Measurements from ENCODE around the gene ICE2.

ICE2 gene

GRCh38 chr15:60496853-60497252 lies 17.9 kb upstream of the ICE2 start:
- no peak for DNase-seq (ENCODE audit: low spot score)

- no peak for DNase-seq (ENCODE audit: low spot score)
These were observed 15.2 kb upstream of the ICE2 start for GRCh38 chr15:60494108-60494507.

- no peak for DNase-seq (ENCODE audit: low spot score)
These were observed 14.2 kb upstream of the ICE2 start for GRCh38 chr15:60493166-60493565.

- no peak for DNase-seq (ENCODE audit: low spot score)
These were observed 7.8 kb upstream of the ICE2 start for GRCh38 chr15:60486742-60487141.

GRCh38 chr15:60485365-60486055 lies 6.6 kb upstream of the ICE2 start:
- DNase-seq (ENCODE audit: low spot score) = no peak

- DNase-seq (ENCODE audit: low spot score) = no peak
These were observed 4.1 kb upstream of the ICE2 start for GRCh38 chr15:60483042-60483441.

GRCh38 chr15:60480888-60481287 lies 1.9 kb upstream of the ICE2 start:
- no peak for DNase-seq (ENCODE audit: low spot score)

- DNase-seq (ENCODE audit: low spot score) = no peak
These were observed 1.2 kb upstream of the ICE2 start for GRCh38 chr15:60480149-60480548.

- DNase-seq (ENCODE audit: low spot score) = no peak
These were observed 594 bp upstream of the ICE2 start for GRCh38 chr15:60479361-60480110.

- DNase-seq (ENCODE audit: low spot score) = no peak
These were observed 901 bp downstream of the ICE2 start for GRCh38 chr15:60477916-60478565.

GRCh38 chr15:60477164-60477563 lies 1.8 kb downstream of the ICE2 start:
- DNase-seq (ENCODE audit: low spot score) = no peak

- no peak for DNase-seq (ENCODE audit: low spot score)
These were observed 2.2 kb downstream of the ICE2 start for GRCh38 chr15:60476713-60477112.

GRCh38 chr15:60473135-60473534 lies 5.8 kb downstream of the ICE2 start:
- DNase-seq (ENCODE audit: low spot score) = no peak

GRCh38 chr15:60471314-60471713 lies 7.6 kb downstream of the ICE2 start:
- DNase-seq (ENCODE audit: low spot score) = no peak

- DNase-seq (ENCODE audit: low spot score) = no peak
These were observed 8.9 kb downstream of the ICE2 start for GRCh38 chr15:60469893-60470641.

- DNase-seq (ENCODE audit: low spot score) = no peak
These were observed 13.9 kb downstream of the ICE2 start for GRCh38 chr15:60464836-60465630.

- DNase-seq (ENCODE audit: low spot score) = no peak
These were observed 16.9 kb downstream of the ICE2 start for GRCh38 chr15:60462027-60462426.

- DNase-seq (ENCODE audit: low spot score) = no peak
These were observed 18.0 kb downstream of the ICE2 start for GRCh38 chr15:60460931-60461330.

GRCh38 chr15:60458721-60459120 lies 20.2 kb downstream of the ICE2 start:
- no peak for DNase-seq (ENCODE audit: low spot score)

- no peak for DNase-seq (ENCODE audit: low spot score)
These were observed 21.0 kb downstream of the ICE2 start for GRCh38 chr15:60457985-60458384.

GRCh38 chr15:60454824-60455223 lies 24.1 kb downstream of the ICE2 start:
- DNase-seq (ENCODE audit: low spot score) = no peak
